K562 treated with DMSO at 1 percent for 4 hours (cell line): Measurements from ENCODE around the gene CCDC171. TPM values are rescaled to one million over a fixed set of nuclear protein-coding genes. Genes with fewer than 3 reads are reported as not detected.

Source experiments
- total RNA-seq: library from RNA; unstranded; fragments of 300-600 nt; gene quantifications from 2 replicates; pipeline ENCODE4 v1.2.3, GENCODE V29; 2022; ENCODE audit not compliant: insufficient read depth

CCDC171 gene
- not detected in 2 replicates for total RNA-seq

GRCh38 chr9:15552636-15553527 lies at the start of gene CCDC171:
CCDC171 (plus strand) TSS chr9:15553043; CDS start chr9:15564089, 11,046 bp downstream.

GRCh38 chr9:15510789-15511575 lies 41.9 kb upstream of the CCDC171 start, which contains the start of gene PSIP1:
PSIP1 (minus strand) TSS chr9:15510970; CDS start chr9:15510188, 782 bp downstream.

Other genes with a start within 250 kb of the CCDC171 start
- gene TTC39B, start 245.8 kb upstream of the CCDC171 start, total RNA-seq, result 0.90 and 3.1 TPM in 2 replicates
- 7.9 and 11.6 TPM in 2 replicates for gene SNAPC3, start 130.2 kb upstream of the CCDC171 start, total RNA-seq
- gene PSIP1, start 42.1 kb upstream of the CCDC171 start, total RNA-seq, result 63.0 and 107 TPM in 2 replicates